WTC11 (cell line): Measurements from ENCODE around the gene ZEB2.

ENCODE experiments used
- CBFB ChIP-seq: sonication (generic); formaldehyde crosslinking; IDR thresholded peaks from 2 replicates; pipeline ENCODE4 v1.8.1; 2022; ENCODE audit warnings: mild to moderate bottlenecking, low read depth, missing genetic modification reagents
- IRF2 ChIP-seq: sonication (generic); formaldehyde crosslinking; IDR thresholded peaks from 2 replicates; pipeline ENCODE4 v1.8.0; 2022; ENCODE audit warnings: low read depth, missing genetic modification reagents, borderline replicate concordance
- NR3C1 ChIP-seq: sonication (generic); formaldehyde crosslinking; conservative IDR thresholded peaks from 2 replicates; pipeline ENCODE4 v1.8.1; 2023; ENCODE audit warnings: low read depth, mild to moderate bottlenecking, missing genetic modification reagents
- ZNF121 ChIP-seq: sonication (generic); formaldehyde crosslinking; IDR thresholded peaks from 2 replicates; pipeline ENCODE4 v1.8.0; 2023; ENCODE audit warnings: missing genetic modification reagents
- ZNF232 ChIP-seq: sonication (generic); formaldehyde crosslinking; IDR thresholded peaks from 2 replicates; pipeline ENCODE4 v1.8.0; 2022; ENCODE audit warnings: mild to moderate bottlenecking, missing genetic modification reagents
- TF ChIP-seq, protein P1 (sequence below): fragments of 200-600 bp; IDR thresholded peaks from 2 replicates; pipeline ENCODE4 v1.8.0; 2022; ENCODE audit warnings: antibody characterized with exemption
- TF ChIP-seq, protein P2 (sequence below): sonication (generic); formaldehyde crosslinking; IDR thresholded peaks from 2 replicates; pipeline ENCODE4 v1.8.1; 2022; ENCODE audit warnings: mild to moderate bottlenecking, missing genetic modification reagents, moderate library complexity, borderline replicate concordance
- TF ChIP-seq, protein P3 (sequence below): sonication (generic); formaldehyde crosslinking; IDR thresholded peaks from 2 replicates; pipeline ENCODE4 v1.8.0; 2023; ENCODE audit warnings: missing genetic modification reagents, mild to moderate bottlenecking, borderline replicate concordance

DNA sequence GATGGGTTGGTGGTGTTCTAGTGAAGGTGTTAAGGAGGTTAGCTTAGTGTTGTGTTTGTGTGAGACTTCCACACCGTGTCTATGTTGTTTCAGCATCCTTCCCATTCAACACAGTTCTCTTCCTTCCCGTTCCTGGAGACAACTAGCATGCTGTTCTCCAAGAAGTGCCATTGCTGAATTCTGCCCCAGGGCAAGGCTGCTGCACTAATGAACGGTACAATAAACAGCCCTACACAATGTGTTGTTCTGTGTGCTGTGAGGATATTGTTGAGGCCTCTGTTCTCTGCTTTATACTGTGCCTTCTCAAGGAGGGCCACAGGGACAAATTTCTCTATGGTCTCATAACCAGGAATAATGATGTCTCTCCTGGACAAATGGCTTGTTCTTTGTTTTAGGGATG, 39.8 kb upstream of the ZEB2 start:
- TF ChIP-seq, protein P1, sequence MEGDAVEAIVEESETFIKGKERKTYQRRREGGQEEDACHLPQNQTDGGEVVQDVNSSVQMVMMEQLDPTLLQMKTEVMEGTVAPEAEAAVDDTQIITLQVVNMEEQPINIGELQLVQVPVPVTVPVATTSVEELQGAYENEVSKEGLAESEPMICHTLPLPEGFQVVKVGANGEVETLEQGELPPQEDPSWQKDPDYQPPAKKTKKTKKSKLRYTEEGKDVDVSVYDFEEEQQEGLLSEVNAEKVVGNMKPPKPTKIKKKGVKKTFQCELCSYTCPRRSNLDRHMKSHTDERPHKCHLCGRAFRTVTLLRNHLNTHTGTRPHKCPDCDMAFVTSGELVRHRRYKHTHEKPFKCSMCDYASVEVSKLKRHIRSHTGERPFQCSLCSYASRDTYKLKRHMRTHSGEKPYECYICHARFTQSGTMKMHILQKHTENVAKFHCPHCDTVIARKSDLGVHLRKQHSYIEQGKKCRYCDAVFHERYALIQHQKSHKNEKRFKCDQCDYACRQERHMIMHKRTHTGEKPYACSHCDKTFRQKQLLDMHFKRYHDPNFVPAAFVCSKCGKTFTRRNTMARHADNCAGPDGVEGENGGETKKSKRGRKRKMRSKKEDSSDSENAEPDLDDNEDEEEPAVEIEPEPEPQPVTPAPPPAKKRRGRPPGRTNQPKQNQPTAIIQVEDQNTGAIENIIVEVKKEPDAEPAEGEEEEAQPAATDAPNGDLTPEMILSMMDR = no peak
- no peak for TF ChIP-seq CBFB (CRISPR knock-in tag)
- TF ChIP-seq NR3C1 (CRISPR knock-in tag) = no peak
- TF ChIP-seq, protein P2, sequence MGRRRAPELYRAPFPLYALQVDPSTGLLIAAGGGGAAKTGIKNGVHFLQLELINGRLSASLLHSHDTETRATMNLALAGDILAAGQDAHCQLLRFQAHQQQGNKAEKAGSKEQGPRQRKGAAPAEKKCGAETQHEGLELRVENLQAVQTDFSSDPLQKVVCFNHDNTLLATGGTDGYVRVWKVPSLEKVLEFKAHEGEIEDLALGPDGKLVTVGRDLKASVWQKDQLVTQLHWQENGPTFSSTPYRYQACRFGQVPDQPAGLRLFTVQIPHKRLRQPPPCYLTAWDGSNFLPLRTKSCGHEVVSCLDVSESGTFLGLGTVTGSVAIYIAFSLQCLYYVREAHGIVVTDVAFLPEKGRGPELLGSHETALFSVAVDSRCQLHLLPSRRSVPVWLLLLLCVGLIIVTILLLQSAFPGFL (CRISPR knock-in tag) = no peak
- TF ChIP-seq ZNF232 (CRISPR knock-in tag) = no peak
- TF ChIP-seq IRF2 (CRISPR knock-in tag) = no peak
- TF ChIP-seq, protein P3, sequence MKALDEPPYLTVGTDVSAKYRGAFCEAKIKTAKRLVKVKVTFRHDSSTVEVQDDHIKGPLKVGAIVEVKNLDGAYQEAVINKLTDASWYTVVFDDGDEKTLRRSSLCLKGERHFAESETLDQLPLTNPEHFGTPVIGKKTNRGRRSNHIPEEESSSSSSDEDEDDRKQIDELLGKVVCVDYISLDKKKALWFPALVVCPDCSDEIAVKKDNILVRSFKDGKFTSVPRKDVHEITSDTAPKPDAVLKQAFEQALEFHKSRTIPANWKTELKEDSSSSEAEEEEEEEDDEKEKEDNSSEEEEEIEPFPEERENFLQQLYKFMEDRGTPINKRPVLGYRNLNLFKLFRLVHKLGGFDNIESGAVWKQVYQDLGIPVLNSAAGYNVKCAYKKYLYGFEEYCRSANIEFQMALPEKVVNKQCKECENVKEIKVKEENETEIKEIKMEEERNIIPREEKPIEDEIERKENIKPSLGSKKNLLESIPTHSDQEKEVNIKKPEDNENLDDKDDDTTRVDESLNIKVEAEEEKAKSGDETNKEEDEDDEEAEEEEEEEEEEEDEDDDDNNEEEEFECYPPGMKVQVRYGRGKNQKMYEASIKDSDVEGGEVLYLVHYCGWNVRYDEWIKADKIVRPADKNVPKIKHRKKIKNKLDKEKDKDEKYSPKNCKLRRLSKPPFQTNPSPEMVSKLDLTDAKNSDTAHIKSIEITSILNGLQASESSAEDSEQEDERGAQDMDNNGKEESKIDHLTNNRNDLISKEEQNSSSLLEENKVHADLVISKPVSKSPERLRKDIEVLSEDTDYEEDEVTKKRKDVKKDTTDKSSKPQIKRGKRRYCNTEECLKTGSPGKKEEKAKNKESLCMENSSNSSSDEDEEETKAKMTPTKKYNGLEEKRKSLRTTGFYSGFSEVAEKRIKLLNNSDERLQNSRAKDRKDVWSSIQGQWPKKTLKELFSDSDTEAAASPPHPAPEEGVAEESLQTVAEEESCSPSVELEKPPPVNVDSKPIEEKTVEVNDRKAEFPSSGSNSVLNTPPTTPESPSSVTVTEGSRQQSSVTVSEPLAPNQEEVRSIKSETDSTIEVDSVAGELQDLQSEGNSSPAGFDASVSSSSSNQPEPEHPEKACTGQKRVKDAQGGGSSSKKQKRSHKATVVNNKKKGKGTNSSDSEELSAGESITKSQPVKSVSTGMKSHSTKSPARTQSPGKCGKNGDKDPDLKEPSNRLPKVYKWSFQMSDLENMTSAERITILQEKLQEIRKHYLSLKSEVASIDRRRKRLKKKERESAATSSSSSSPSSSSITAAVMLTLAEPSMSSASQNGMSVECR (CRISPR knock-in tag) = no peak
- TF ChIP-seq ZNF121 (CRISPR knock-in tag) = no peak
